Common myeloid progenitor, CD34-positive (primary cell): ENCODE measurements around the gene KCNT2.

Experiments used
- CTCF ChIA-PET: fragments of 350-600 bp; sonication (Branson Sonifier 250); formaldehyde crosslinking; loops from one replicate; lab custom pipeline; 2021; ENCODE audit warnings: antibody characterized with exemption; lab: Charles Lee
- POLR2A ChIA-PET: fragments of 350-600 bp; sonication (Branson Sonifier 250); formaldehyde crosslinking; loops from one replicate; lab custom pipeline; 2021; ENCODE audit warnings: antibody characterized with exemption; lab: Charles Lee
- DNase-seq, 3 donors: peaks; one replicate each; pipeline versions ENCODE4 v3.0.0 to v3.0.0-alpha.2; 2013
- H3K27ac ChIP-seq, 2 experiments: 1 replicate in 1 of 2; 2 replicates in 1 of 2; pipeline ENCODE4 v1.7.0; 2013; ENCODE audit warnings: inconsistent platforms in 2 of 2, low read length in 2 of 2, mild to moderate bottlenecking in 2 of 2, low read depth in 1 of 2, moderate library complexity in 1 of 2; ENCODE audit not compliant: severe bottlenecking in 2 of 2, insufficient read depth in 1 of 2, poor library complexity in 1 of 2
- H3K27me3 ChIP-seq, 5 experiments: replicated peaks in 2 of 5; 1 replicate in 3 of 5; 2 replicates in 2 of 5; pipeline versions ENCODE4 v1.6.1 to v1.7.0; 2013; ENCODE audit warnings: low read length in 4 of 5, mild to moderate bottlenecking in 2 of 5, moderate library complexity in 2 of 5, inconsistent platforms in 1 of 5; ENCODE audit not compliant: insufficient read depth in 5 of 5, control insufficient read depth in 4 of 5
- H3K36me3 ChIP-seq, 4 experiments: 1 replicate in 2 of 4; 2 replicates in 2 of 4; pipeline versions ENCODE4 v1.6.1 to v1.7.0; 2013; ENCODE audit warnings: low read length in 3 of 4, control low read depth in 1 of 4, mild to moderate bottlenecking in 1 of 4; ENCODE audit not compliant: control insufficient read depth in 4 of 4, insufficient read depth in 4 of 4
- H3K4me1 ChIP-seq, 4 experiments: 1 replicate in 3 of 4; 2 replicates in 1 of 4; pipeline versions ENCODE4 v1.6.1 to v1.7.1; 2013; ENCODE audit warnings: low read length in 3 of 4, mild to moderate bottlenecking in 3 of 4, control low read depth in 1 of 4, inconsistent platforms in 1 of 4, moderate library complexity in 1 of 4; ENCODE audit not compliant: control insufficient read depth in 4 of 4, insufficient read depth in 4 of 4; ENCODE audit errors: control extremely low read depth in 1 of 4
- H3K4me3 ChIP-seq, 7 experiments: 1 replicate in 4 of 7; 2 replicates in 3 of 7; pipeline versions ENCODE4 v1.5.1 to v1.7.0; 2013; ENCODE audit warnings: mild to moderate bottlenecking in 7 of 7, low read length in 6 of 7, moderate library complexity in 6 of 7, inconsistent platforms in 2 of 7, low read depth in 2 of 7, control low read depth in 1 of 7; ENCODE audit not compliant: insufficient read depth in 4 of 7, control insufficient read depth in 1 of 7; ENCODE audit errors: extremely low read depth in 1 of 7
- H3K9me3 ChIP-seq, 5 experiments: 1 replicate in 4 of 5; 2 replicates in 1 of 5; pipeline versions ENCODE4 v1.6.1 to v1.7.1; 2013; ENCODE audit warnings: low read length in 4 of 5, mild to moderate bottlenecking in 2 of 5, inconsistent platforms in 1 of 5, low read depth in 1 of 5, moderate library complexity in 1 of 5; ENCODE audit not compliant: control insufficient read depth in 4 of 5, insufficient read depth in 2 of 5; ENCODE audit errors: control extremely low read depth in 1 of 5
- WGBS: methylation state at CpG from one replicate; pipeline ENCODE4 v1.1.5; 2013; ENCODE audit not compliant: insufficient coverage; 5-methylcytosine and 5-hydroxymethylcytosine counted together

KCNT2 gene

GRCh38 chr1:196594700-196595099 is 13.5 kb downstream of the KCNT2 start:
- CTCF ChIA-PET, result no interaction called here
- H3K9me3 ChIP-seq, result peaks cover 0 to 1% (median 0%) of the 10 kb centered on the region in 5 experiments
- H3K4me3 ChIP-seq, result no peak overlapping the region
- H3K36me3 ChIP-seq, result no peaks in the 10 kb centered on the region
- H3K27me3 ChIP-seq, result no peaks in the 10 kb centered on the region
- POLR2A ChIA-PET, result no interaction called here
- 100% methylated on average over 2 of the region's 2 CpGs for WGBS
- no peaks in the 10 kb centered on the region for H3K4me1 ChIP-seq
- H3K27ac ChIP-seq, result no peak overlapping the region
- no peak for DNase-seq

GRCh38 chr1:196593955-196594354 is 14.3 kb downstream of the KCNT2 start:
- Histone ChIP-seq H3K4me3 (no peak overlapping the region), H3K27me3 (no peaks in the 10 kb centered on the region), H3K27ac (no peak overlapping the region), H3K36me3 (no peaks in the 10 kb centered on the region), H3K4me1 (no peaks in the 10 kb centered on the region), H3K9me3 (peaks cover 0 to 1% (median 0%) of the 10 kb centered on the region in 5 experiments)
- ChIA-PET POLR2A (no interaction called here), CTCF (no interaction called here)
- DNase-seq, result no peak

- CTCF ChIA-PET, result no interaction called here
- Histone ChIP-seq H3K4me1 (no peaks in the 10 kb centered on the region), H3K36me3 (no peaks in the 10 kb centered on the region), H3K27ac (no peak overlapping the region), H3K9me3 (no peaks in the 10 kb centered on the region), H3K27me3 (no peaks in the 10 kb centered on the region), H3K4me3 (no peak overlapping the region)
- POLR2A ChIA-PET, result no interaction called here
- WGBS, result 90% methylated on average over 2 of the region's 3 CpGs
- no peak for DNase-seq
Observed at GRCh38 chr1:196590959-196591358, 17.3 kb downstream of the KCNT2 start.

GRCh38 chr1:196590012-196590708 is 18.1 kb downstream of the KCNT2 start:
- POLR2A ChIA-PET, result no interaction called here
- Histone ChIP-seq H3K27ac (no peak overlapping the region), H3K36me3 (no peaks in the 10 kb centered on the region), H3K27me3 (no peaks in the 10 kb centered on the region), H3K4me1 (no peaks in the 10 kb centered on the region), H3K4me3 (no peak overlapping the region), H3K9me3 (no peaks in the 10 kb centered on the region)
- CTCF ChIA-PET, result no interaction called here
- WGBS, result no CpG with 5 or more reads among the region's 5 CpGs
- no peak for DNase-seq

GRCh38 chr1:196584696-196585095 is 23.5 kb downstream of the KCNT2 start:
- Histone ChIP-seq H3K9me3 (no peaks in the 10 kb centered on the region), H3K4me3 (no peak overlapping the region), H3K36me3 (no peaks in the 10 kb centered on the region), H3K4me1 (no peaks in the 10 kb centered on the region), H3K27ac (no peak overlapping the region), H3K27me3 (no peaks in the 10 kb centered on the region)
- ChIA-PET POLR2A (no interaction called here), CTCF (no interaction called here)
- 100% methylated on average over 1 of the region's 3 CpGs for WGBS
- DNase-seq, result no peak

GRCh38 chr1:196577386-196577785 is 30.9 kb downstream of the KCNT2 start:
- no peaks in the 10 kb centered on the region for H3K4me1 ChIP-seq
- CTCF ChIA-PET, result interaction anchor here (0.8 kb wide), 1 partner anchor 9 kb away, joined by 3 read pairs; no protein-coding TSS in a partner anchor
- no peaks in the 10 kb centered on the region for H3K27me3 ChIP-seq
- H3K4me3 ChIP-seq, result no peak overlapping the region
- H3K27ac ChIP-seq, result no peak overlapping the region
- POLR2A ChIA-PET, result no interaction called here
- WGBS, result 100% methylated on average over 1 of the region's 2 CpGs
- H3K9me3 ChIP-seq, result no peaks in the 10 kb centered on the region
- DNase-seq, result no peak
- H3K36me3 ChIP-seq, result no peaks in the 10 kb centered on the region

- no peak for DNase-seq
- POLR2A ChIA-PET, result no interaction called here
- Histone ChIP-seq H3K4me3 (no peak overlapping the region), H3K9me3 (no peaks in the 10 kb centered on the region), H3K4me1 (no peaks in the 10 kb centered on the region), H3K27ac (no peak overlapping the region), H3K27me3 (no peaks in the 10 kb centered on the region), H3K36me3 (no peaks in the 10 kb centered on the region)
- CTCF ChIA-PET, result no interaction called here
- no CpG with 5 or more reads among the region's 2 CpGs for WGBS
Observed at GRCh38 chr1:196573226-196573625, 35.0 kb downstream of the KCNT2 start.
